Activated CD8-positive, alpha-beta memory T cell treated with anti-CD3 and anti-CD28 coated beads, Interleukin-2, amount 50 U/mL, for 1 hour (primary cell): ENCODE data around the gene SMAD3.

Experiments
- DNase-seq: peaks from one replicate; pipeline ENCODE4 v3.0.0-alpha.2; 2020; ENCODE audit errors: extremely low read depth

Gene SMAD3

GRCh38 chr15:67240235-67241131, 175.1 kb downstream of the SMAD3 start:
- DNase-seq = no peak

- no peak for DNase-seq
These were observed 175.9 kb downstream of the SMAD3 start for GRCh38 chr15:67241132-67241855.

- DNase-seq = no peak
These were observed 177.3 kb downstream of the SMAD3 start for GRCh38 chr15:67242708-67243111.
